Vagina (tissue), 2 donors: ENCODE data around the gene RRM2.

ENCODE experiments used
- CTCF ChIP-seq, 3 experiments: fragments of 450-650 bp in 2 of 3; fragments of 200-600 bp in 1 of 3; sonication (generic) in 1 of 3; IDR thresholded peaks; one replicate each; pipeline ENCODE4 v1.5.1; 2017 to 2019; ENCODE audit warnings: antibody characterized with exemption in 3 of 3, mild to moderate bottlenecking in 2 of 3, moderate library complexity in 2 of 3
- POLR2A ChIP-seq, 2 donors: fragments of 450-650 bp; IDR thresholded peaks; one replicate each; pipeline ENCODE4 v1.6.1; 2017; ENCODE audit warnings: antibody characterized with exemption in 2 of 2, mild to moderate bottlenecking in 2 of 2, moderate library complexity in 2 of 2

GRCh38 chr2:10124538-10125045 lies 2.1 kb downstream of the RRM2 start:
- TF ChIP-seq CTCF (IDR thresholded peaks at IDR 0.05) = peak; percentile 59 to 73 (median 62)
- no peak for TF ChIP-seq POLR2A (IDR thresholded peaks at IDR 0.05)
